ENCODE results near the gene ACIN1.
"Not testable (repeated sequence)": the region's sequence is repeated elsewhere in the genome, so short reads cannot be mapped to it uniquely, and the experiment has no call there.

ACIN1 gene

DNA sequence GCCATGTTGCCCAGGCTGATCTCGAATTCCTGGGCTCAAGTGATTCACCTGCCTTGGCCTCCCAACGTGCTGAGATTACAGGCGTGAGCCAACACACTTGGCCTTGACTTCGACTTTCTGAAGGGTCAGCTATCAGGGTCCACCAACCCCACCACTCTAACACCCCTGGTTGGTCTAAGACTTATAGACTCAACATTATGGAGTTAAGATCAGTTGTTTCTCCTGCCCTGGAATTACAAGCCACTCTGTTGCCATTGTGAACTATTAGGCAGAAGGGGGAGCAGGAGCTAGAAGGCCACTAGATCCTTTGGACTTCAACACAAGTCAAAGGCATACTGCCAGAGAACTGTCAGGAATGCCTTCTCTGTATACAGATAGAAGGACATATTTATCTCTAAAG is 54.8 kb downstream of the ACIN1 start:
- no peak for DNase-seq

DNA sequence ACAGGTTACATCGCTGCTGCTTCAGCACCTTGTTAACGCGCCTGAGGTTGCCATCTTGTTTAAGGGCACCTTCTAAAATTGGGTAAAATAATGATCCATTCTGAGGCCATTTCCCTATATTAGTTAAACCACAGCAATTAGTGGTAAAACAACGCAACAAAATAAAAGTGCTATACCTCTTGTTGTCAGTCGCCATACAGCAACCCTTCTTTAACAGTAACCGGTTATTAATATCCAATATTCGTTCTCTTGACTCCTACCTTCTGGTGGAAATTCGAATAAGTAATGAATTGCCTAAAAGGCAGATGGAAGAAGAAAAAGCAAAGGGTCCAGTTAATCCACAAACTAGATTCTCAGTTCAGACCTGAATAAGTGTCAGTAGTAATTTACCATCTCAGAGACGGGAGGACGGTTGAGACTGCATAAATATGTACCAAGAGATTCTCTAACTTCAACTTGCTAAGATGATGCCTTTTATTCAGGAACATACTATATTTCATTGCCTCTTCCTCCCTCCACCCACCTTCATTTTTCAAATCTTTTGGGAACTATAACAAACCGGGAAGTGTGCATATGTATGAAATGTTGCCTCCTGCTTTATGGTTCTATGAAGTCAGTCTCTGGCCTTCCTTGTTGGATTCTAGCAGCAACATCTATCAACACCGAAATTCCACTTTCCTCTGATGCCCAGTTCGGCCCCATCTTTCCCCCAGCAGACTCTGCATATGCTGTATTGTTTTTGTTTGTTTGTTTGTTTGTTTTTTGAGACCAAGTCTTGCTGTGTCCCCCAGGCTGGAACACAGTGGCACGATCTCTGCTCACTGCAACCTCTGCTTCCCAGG is 59.4 kb downstream of the ACIN1 start:
- no peak for DNase-seq

DNA sequence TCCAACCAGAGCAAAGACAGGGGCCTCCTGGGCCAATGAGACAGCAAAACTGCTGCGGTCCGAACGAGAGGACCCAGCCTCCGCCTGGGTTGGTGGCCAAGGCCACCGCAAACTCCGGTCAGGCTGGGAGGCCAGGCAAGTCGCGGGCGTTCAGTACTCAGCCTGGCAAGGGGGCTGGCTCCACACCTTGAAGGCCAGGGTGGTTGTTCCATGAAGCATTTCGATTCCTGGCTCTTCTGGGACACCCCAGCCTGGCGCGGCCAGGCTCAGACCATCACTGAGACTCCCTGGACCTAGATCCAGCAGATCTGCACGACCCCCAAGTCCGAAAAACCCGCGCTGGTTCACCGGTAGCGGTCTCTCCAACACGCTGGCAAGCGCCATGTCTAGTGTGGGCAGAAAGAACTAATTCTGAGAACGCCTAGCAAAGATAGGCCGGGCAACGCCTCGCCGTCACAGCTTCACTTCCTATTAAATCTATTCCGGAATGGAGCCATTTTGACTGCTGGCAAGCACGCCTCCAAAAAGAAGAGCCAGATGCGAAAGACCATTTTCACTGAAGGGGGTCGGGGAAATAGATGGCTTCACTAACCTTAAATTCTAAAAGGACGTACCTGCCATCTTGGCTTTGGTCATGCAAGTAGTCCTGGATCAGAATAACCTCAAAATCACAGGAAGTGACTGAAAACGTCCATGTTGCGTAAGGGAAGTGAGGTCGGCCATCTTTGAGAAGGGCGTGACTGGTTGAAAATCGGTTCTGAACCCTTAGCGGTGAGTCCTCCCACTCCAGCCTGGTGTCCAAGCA is 60.2 kb downstream of the ACIN1 start, which contains the start of gene PSMB5:
Gene PSMB5 (minus strand): TSS at position 403 of the 805 bp plus-strand sequence. CDS start 19 bp downstream, at position 384.
- DNase-seq: peak; percentile 94

DNA sequence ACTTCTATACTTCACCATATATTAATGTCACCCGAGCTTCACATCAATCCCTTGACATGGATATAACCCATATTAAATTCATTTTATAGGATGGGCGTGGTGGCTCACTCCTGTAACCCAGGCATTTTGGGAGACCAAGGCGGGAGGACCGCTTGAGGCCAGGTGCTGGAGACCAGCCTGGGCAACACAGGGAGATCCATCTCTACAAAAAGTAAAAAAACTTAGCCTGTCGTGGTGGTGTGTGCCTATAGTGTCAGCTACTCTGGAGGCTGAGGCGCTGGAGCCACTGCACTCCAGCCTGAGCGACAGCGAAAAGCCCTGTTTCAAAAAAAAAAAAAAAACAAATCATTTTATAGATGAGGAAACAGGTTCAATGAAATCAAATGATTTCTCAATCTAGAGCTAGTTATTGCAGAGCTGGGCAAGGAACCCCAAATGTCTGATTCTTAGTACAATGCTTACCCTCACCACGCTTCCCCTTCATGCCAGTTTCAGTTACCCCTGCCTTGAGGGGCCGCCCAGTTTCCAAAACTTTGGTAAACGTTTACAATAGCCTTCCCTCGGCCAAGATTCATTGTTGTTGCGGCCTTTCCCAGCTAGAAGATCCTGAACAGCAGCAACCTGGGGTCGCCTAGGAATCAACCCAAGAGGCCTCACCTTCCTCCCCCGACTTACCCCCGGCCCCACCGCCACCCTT is 61.0 kb downstream of the ACIN1 start:
- DNase-seq: no peak

DNA sequence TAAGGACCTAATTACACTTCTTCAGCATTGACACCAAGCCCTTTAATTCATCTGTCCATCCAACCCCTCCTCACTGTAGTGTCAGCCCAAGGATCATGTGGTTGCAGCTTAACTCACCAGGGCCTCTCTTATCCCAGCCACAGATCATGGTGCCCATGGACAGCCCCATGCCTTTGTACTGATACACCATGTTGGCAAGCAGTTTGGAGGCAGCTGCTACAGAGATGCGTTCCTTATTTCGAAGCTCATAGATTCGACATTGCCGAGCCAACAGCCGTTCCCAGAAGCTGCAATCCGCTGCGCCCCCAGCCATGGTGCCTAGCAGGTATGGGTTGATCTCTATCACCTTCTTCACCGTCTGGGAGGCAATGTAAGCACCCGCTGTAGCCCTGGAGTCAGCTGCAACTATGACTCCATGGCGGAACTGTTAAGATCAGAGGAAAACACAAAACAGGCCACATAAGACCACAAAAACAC is 61.6 kb downstream of the ACIN1 start:
- DNase-seq: no peak

DNA sequence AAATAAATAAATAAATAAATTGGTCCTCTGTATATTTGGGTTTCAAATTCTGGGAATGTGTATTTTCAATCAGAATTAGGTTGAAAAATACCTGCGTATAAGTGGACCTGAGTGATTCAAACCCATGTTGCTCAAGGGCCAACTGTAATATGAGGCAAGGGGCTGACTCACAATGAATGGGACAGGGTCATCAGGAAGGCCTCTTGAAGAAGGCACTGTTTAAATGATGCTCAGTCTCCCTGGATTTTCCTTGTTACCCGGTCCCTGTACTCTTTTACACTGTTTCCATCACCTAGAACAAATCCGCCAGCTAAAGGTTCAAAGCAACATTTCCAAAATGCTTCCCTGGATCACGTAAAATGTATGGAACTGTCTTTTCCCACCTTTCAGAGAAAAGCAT is 64.0 kb downstream of the ACIN1 start:
- DNase-seq: no peak

DNA sequence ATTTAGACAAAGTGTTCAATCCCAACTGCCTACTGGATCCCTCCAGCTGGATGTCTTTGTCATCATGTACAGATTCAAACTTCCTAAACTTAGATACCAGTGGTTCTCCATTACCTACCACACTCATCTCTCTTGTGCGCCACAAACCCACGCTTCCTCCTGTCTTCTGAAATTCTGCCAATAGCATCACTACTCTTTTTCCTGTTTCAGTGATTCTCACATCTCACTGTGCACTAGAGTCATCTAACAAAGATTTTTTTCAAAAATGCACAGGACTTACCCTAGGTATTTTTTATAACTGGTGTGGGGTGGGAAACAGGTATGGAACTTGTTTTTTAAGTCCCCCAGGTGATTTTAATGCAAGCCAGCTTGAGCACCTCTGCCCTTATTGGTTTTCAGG is 66.1 kb downstream of the ACIN1 start:
- DNase-seq: no peak

DNA sequence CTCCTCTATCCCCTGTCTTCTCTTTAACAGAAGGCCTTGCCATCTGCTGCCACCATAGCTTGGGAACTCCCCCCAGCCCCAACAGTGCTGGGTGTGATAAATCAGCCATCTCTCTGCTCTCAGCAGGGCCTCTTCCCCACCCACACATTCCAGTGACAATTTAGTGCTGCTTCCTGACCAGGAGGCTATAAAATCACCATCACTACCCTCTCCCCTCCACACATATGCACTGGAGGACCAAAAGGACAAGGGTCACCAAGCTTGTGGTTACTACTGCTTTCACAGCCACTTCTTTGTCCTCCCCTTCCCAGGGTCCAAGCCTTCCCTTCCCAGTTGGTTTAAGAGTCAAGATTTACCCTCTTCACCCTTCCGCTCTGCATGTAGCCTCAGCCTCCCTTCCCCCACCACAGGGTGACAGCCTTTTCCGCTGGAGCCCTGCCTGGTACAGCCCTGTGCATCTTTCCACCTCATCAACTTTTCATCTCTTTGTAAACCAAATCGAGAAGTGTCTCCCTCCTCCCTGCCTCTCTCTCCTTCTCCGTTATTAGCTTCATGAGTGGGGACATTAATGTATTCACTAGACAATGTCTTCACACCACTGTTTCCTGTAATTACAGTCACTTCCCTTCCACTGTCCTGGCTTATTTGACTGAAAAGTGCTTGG is 69.7 kb downstream of the ACIN1 start:
- no peak for DNase-seq

DNA sequence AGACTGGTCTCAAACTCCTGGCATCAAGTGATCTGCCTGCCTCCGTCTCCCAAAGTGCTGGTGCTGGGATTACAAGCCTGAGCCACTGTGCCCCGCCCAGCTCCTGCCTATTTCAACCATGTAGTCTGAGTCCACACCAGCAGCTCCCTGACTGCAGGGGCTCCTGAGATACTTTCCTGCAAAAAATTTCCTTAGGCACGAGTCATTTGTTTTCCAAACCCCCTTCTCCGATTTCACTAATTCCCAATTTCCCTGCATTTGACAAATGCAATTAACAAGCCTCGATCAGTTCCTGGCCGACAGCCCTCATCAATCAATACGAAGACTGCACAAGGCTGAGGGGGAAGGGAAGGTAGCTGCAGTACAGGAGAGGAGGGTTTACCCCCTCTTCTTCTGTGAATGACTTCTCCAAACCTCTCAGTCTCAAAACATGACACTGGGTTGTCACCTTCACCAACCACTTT is 70.3 kb downstream of the ACIN1 start:
- DNase-seq: no peak

DNA sequence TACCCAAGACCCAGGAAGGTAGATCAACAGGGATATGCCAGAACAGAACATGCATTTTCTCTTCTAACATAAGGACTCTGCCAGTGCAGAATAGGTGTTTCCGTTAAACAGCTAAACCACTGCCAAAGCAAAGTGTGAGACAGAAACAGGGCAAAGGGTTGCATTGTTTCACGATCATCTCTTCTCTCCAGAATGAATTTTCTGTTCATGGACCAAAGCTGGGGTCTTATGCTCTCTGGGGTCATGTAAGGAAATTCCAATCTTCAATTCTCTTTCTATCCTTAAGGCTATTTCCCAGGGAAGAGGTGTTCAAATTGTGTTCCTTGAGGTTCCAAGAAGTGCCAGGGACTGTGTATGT is 71.2 kb downstream of the ACIN1 start:
- DNase-seq: no peak

DNA sequence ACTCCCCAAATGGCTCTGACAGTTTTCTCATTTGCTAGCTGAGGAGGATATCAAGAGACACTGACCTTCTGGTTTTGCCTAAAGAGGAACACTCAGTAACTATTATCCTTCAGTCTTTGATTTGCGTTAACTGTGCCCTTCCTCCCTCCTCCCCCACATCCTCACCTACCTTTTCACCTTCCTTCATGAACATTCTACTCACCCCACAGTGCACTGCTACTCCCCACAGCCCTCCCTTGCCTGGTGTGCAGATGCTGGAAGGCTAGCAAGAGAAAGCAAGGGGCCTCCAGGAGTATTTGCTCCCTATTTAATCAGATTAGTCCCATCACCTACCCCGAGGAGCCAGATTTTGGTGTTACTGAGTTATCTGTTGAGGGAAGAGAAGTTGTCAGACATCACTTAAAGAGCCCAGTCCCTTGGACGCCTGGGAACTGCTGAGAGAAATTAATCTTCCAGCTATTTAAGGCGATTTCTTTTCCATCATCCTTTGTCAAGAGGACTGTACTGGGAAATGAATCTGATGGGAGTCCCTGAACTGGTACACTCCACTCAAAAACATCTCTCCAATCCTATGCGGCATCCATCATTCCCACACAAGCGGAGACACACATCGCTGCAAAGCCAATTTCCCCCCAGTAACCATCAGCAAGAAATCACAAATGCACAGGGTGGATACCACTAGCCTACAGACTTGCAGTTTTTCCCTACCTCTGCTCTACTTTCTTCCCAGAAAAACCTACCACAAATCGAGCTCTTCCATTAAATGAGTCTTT is 71.7 kb downstream of the ACIN1 start:
- no peak for DNase-seq

DNA sequence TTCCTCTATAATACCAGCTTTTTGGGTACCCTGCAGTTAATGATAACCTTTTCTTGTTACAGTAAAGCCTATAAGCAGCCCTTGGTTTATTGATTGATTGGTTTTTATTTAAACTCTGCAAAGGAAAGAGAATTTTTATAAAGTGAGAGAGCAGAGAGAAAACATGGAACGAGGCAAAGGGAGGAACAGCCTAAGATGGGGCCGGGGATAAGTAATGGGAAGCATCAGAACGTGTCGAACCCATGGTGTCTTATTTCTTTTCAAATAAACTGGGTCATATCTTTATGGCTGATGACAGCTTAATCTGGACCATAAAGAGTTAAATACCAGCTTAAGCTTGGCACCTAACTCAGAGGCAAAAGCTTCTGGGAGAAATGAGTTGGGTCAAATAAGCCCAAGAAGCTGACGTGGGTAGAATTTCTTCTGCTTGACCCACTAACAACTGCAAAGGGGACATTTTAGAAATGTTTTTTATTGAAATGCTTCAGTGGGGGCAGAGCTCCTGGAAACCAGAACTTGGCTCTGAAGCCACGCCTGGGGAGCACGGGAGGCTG is 73.0 kb downstream of the ACIN1 start:
- no peak for DNase-seq

DNA sequence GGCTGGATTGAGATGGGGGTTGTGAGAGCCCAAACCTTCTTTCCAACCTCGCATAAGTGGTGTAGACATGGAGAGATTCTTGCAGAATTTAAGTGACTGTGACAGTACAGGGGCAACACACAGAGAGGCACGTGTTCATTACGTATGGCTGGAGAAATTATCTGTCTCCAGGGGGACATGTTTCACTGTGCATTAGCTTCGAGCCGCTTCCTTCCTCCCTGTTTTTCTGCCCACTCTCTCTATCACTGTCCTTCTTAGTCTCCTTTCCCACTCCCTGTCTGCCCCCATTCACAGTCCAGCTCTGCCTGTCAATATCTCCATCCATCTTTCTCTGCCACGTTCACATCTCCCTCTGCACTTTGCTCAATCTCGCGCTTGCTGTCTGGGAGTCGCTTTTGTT is 73.5 kb downstream of the ACIN1 start:
- DNase-seq: no peak

DNA sequence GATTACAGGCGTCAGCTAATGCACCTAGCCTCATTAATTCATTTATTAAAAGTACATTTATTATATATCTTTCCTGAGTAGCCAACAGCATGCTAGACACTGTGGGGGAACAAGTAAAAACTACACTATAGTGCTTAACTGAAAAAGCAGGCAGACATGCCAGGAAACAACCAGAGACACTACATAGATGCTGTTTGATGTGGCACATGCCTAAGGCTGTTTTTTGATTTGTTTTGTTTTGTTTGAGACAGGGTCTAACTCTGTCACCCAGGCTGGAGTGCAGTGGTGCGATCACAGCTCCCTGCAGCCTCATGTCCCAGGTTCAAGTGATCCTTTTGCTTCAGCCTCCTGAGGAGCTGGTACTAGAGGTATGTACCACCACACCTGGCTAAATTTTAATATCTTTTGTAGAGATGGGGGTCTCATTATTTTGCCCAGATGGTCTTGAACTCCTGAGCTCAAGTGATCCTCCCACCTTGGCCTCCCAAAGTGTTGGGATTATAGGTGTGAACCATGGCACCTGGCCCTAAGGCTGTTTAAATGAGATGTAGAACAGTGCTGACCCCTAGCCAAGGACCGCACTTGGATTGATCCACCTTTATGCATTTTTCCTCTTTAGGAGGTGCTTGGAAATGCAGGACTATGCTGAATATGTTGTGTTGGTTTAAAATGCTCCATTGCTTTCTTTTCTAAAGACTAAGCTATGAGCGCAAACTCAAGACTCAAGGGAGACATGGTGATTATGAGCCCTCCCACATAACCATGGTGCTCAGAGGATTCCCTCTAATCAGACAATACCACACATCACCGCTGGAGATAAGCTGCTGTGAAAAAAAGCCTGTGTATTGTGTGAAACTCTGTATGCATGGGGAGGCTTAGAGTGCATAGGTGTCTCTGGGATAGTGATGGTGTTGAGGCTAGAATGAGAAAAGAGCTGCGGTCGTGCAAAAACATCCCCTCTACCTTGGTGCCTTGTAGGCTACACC is 74.5 kb downstream of the ACIN1 start:
- DNase-seq: no peak

DNA sequence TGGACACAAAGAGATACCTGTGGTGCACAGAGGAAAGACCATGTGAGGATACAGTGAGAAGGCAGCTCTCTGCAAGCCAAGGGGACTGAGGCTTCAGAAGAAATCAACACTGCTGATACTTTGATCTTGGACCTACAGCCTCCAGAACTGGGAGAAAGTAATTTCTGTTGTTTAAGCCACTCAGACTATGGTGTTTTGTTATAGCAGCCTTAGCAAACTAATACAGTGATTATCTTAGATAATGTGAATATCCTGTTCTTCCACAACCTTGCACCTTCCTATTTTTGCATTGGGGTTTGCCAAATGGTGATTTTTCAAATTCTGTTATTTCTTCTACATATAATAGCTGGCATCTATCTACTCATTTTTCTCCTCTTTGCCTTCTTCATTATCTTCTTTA is 76.8 kb downstream of the ACIN1 start:
- DNase-seq: no peak

DNA sequence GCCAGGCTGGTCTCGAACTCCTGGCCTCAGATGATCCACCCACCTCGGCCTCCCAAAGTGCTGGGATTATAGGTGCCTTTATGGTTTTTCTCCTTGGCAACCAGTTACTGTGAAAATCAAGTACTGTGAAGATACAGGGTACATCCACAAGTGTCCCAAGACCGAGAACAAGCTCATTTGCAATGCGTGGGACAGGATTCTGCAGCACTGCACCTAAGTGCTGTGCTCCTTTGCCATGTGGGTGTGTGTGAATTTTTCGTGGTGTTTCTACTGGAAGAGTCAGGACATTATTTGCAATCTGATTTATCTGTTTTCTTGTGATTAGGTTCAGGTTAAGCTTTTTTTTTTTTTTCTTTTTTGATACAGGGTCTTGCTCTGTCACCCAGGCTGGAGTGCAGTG is 77.8 kb downstream of the ACIN1 start:
- DNase-seq: no peak

DNA sequence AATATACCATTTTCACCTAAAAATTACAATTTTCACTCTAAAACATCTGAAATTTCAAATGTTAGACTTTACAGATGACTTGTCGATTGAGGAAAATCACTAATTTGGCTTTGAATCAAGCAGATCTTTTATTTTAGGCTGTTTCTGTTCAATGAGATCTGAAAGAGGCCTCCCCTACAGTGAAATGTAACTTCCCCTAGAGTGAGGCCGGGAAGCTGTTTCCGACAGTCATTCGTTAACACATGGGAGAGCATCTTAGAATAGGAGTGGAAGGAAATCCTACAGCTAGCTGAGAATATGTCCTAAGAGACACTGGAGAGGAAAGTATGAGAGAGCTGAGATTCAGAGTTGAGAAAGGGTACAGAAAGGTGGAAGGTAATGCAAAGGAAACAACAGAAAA is 79.3 kb downstream of the ACIN1 start:
- no peak for DNase-seq

DNA sequence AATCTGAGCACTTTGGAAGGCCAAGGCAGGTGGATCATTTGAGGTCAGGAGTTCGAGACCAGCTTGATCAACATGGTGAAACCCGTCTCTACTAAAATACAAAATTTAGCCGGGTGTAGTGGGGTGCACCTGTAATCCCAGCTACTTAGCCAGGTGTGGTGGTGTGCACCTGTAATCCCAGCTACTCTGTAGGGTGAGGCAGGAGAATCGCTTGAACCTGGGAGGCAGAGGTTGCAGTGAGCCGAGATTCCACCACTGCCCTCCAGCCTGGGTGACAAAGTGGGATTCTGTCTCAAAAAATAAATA is 81.2 kb downstream of the ACIN1 start:
- DNase-seq: not testable (repeated sequence)

DNA sequence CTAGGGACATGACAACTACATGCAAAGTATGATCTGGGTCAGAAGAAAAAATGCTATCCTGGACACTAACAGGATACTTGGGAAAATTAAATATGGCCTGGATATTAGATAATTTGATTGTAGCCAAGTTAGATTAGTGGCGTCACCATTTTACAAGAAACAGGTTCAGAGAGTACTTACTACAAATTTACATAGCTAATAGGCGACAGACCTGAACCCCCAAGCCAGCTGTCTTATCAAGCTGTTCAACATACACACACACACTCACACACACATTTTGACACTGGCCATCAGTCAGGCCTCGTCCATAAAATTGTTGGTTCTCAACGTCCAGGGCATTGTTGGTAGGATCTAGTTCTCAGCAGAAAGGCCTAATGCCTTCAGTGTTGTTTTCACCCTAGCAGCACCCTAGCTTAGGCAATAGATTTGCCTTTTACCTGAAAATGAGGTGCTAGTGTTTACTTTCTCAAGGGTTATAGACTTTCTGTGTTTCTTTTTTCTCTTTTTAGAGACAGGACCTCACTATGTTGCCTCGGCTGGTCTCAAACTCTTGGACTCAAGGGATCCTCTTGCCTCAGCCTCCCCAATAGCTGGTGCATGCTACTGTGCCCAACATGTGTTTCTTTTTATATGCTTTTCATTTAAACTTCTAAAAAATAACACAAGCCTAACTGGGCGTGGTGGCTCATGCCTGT is 81.7 kb downstream of the ACIN1 start:
- DNase-seq: no peak

Measured in HCEC 1CT (cell line).